DOHH2 (cell line): Measurements from ENCODE around the gene C9orf152.

Source experiments
- EZH2phosphoT487 ChIP-seq: fragments of 200-600 bp; sonication (generic); IDR thresholded peaks from 2 replicates; pipeline ENCODE4 v1.6.1; 2017; ENCODE audit warnings: borderline replicate concordance, mild to moderate bottlenecking, antibody characterized with exemption, low read length, moderate library complexity, mixed read lengths
- TF ChIP-seq, protein P1 (sequence below): fragments of 200-600 bp; sonication (generic); IDR thresholded peaks from one replicate; pipeline ENCODE4 v1.5.1; 2014; ENCODE audit warnings: antibody characterized with exemption, mild to moderate bottlenecking, low read depth, low read length; ENCODE audit not compliant: poor library complexity, severe bottlenecking

DNA sequence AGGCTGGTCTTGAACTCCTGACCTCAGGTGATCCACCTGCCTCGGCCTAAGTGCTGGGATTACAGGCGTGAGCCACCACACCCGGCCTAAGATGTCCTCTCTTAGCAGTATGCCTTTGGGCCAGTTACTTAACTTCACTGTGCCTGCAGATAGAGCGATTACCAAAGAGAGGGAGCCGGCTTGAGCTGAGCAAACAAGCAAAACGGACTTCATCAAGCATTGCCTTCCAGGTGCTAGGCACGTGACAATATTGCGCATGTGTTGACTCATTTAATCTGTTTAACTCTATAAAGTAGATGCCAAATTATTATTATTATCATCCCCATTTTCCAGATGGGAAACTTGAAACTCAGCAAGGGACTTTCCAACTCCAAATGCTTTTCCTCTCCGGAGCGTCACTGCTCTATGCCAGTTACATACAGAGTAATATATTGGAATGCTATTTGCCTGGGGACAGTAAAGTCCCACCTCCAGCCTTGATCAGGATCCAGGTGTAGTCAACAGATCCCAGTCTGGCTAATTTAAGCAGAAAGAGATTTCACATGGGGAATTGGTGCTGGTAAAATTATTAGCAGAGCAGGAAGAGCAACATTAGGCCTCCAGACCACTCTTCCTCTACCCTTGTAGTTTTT lies 5.6 kb upstream of the C9orf152 start:
- TF ChIP-seq, protein P1, sequence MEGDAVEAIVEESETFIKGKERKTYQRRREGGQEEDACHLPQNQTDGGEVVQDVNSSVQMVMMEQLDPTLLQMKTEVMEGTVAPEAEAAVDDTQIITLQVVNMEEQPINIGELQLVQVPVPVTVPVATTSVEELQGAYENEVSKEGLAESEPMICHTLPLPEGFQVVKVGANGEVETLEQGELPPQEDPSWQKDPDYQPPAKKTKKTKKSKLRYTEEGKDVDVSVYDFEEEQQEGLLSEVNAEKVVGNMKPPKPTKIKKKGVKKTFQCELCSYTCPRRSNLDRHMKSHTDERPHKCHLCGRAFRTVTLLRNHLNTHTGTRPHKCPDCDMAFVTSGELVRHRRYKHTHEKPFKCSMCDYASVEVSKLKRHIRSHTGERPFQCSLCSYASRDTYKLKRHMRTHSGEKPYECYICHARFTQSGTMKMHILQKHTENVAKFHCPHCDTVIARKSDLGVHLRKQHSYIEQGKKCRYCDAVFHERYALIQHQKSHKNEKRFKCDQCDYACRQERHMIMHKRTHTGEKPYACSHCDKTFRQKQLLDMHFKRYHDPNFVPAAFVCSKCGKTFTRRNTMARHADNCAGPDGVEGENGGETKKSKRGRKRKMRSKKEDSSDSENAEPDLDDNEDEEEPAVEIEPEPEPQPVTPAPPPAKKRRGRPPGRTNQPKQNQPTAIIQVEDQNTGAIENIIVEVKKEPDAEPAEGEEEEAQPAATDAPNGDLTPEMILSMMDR, result no peak
- no peak for TF ChIP-seq EZH2phosphoT487
